Fibroblast of lung (primary cell): ENCODE data around the gene INSRR. TPM values are rescaled to one million over a fixed set of nuclear protein-coding genes. Genes with fewer than 3 reads are reported as not detected.

Experiments used
- DNase-seq, 2 donors: peaks; one replicate each; pipeline versions ENCODE4 v3.0.0 to v3.0.0-alpha.2; 2010; ENCODE audit warnings: low read depth in 2 of 2
- H2AFZ ChIP-seq: 2 replicates; pipeline ENCODE4 v1.5.1; 2012; ENCODE audit warnings: low read length, control low read depth, inconsistent platforms
- H3K27ac ChIP-seq: 2 replicates; pipeline ENCODE4 v1.5.1; 2011; ENCODE audit warnings: low read length, control low read depth; ENCODE audit not compliant: insufficient read depth
- H3K27me3 ChIP-seq: 2 replicates; pipeline ENCODE4 v1.5.1; 2011; ENCODE audit warnings: mild to moderate bottlenecking, low read length; ENCODE audit not compliant: control insufficient read depth, insufficient read depth
- H3K36me3 ChIP-seq: 2 replicates; pipeline ENCODE4 v1.5.1; 2011; ENCODE audit warnings: low read length; ENCODE audit not compliant: control insufficient read depth, insufficient read depth
- H3K4me1 ChIP-seq: 2 replicates; pipeline ENCODE4 v1.5.1; 2011; ENCODE audit warnings: low read length; ENCODE audit not compliant: control insufficient read depth, insufficient read depth; ENCODE audit errors: extremely low read depth
- H3K4me2 ChIP-seq: 2 replicates; pipeline ENCODE4 v1.5.1; 2011; ENCODE audit warnings: low read length, control low read depth; ENCODE audit not compliant: insufficient read depth; ENCODE audit errors: extremely low read depth
- H3K4me3 ChIP-seq, 4 experiments: fragments of 200-600 bp in 1 of 4; sonication (generic) in 1 of 4; replicated peaks in 1 of 4; 2 replicates each; pipeline ENCODE4 v1.5.1; 2011 to 2016; ENCODE audit warnings: low read length in 4 of 4, low read depth in 3 of 4, mild to moderate bottlenecking in 3 of 4, control low read depth in 2 of 4, inconsistent platforms in 1 of 4, mixed read lengths in 1 of 4; ENCODE audit not compliant: insufficient read depth in 1 of 4; ENCODE audit errors: control extremely low read depth in 1 of 4
- H3K79me2 ChIP-seq: 2 replicates; pipeline ENCODE4 v1.5.1; 2012; ENCODE audit warnings: mild to moderate bottlenecking, low read length, inconsistent platforms; ENCODE audit not compliant: control insufficient read depth, insufficient read depth
- H3K9ac ChIP-seq: 2 replicates; pipeline ENCODE4 v1.5.1; 2011; ENCODE audit warnings: mild to moderate bottlenecking, low read length, control low read depth; ENCODE audit not compliant: insufficient read depth
- H3K9me3 ChIP-seq: 2 replicates; pipeline ENCODE4 v1.5.1; 2012; ENCODE audit warnings: low read depth, low read length; ENCODE audit not compliant: control insufficient read depth, insufficient read depth
- H4K20me1 ChIP-seq: 2 replicates; pipeline ENCODE4 v1.5.1; 2011; ENCODE audit warnings: low read length; ENCODE audit not compliant: control insufficient read depth, insufficient read depth; ENCODE audit errors: extremely low read depth
- EZH2 ChIP-seq: IDR thresholded peaks from 2 replicates; pipeline ENCODE4 v1.5.1; 2012; ENCODE audit warnings: low read length, control low read depth, mild to moderate bottlenecking; ENCODE audit errors: missing control alignments
- polyA plus RNA-seq, 2 donors: library from polyadenylated mRNA; depleted of rRNA in 1 of 2; stranded (reverse) in 1 of 2; unstranded in 1 of 2; fragments of >200 nt; gene quantifications; 2 replicates each; pipeline ENCODE4 v1.2.1, GENCODE V29; 2011 to 2012; ENCODE audit warnings: missing spikeins in 1 of 2
- total RNA-seq: library from RNA; depleted of rRNA; stranded (reverse); fragments of >200 nt; gene quantifications from 2 replicates; pipeline ENCODE4 v1.2.1, GENCODE V29; 2014
- TF ChIP-seq, protein P1 (sequence below), 2 donors: IDR thresholded peaks in 1 of 2; conservative IDR thresholded peaks in 1 of 2; 1 replicate in 1 of 2; 2 replicates in 1 of 2; pipeline ENCODE4 v1.5.1; 2011 to 2012; ENCODE audit warnings: low read length in 2 of 2, control low read depth in 1 of 2, inconsistent platforms in 1 of 2, low read depth in 1 of 2, mild to moderate bottlenecking in 1 of 2

The INSRR gene
- total and polyA plus RNA-seq, 2 donors (not counting 1 experiment from before 2014, with no cell fraction given), result not detected

DNA sequence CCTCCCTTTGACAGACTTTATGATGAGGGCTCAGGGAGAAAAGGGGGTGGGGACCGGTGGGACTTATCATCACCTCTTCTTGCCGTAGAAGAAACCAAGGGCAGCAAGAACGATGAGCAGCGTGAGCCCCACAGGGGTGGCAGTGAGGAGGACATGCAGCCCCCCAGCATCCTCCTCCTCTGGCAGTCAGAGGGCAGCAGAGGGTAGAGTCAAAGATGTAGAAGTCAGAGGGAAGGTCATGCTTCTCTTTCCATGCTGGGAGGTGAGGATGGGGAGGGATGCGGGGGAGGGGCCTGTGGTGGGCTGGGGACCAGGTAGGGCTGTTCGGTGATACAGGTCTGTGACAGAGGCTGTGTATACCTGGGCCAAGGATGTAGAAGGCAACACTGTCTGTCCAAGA, 14.8 kb downstream of the INSRR start:
- H4K20me1 ChIP-seq, result no peaks in the 10 kb centered on the region
- H3K36me3 ChIP-seq, result no peaks in the 10 kb centered on the region
- no peak overlapping the region for H3K27ac ChIP-seq
- no peak overlapping the region for H3K4me2 ChIP-seq
- TF ChIP-seq EZH2, result no peak
- TF ChIP-seq, protein P1, sequence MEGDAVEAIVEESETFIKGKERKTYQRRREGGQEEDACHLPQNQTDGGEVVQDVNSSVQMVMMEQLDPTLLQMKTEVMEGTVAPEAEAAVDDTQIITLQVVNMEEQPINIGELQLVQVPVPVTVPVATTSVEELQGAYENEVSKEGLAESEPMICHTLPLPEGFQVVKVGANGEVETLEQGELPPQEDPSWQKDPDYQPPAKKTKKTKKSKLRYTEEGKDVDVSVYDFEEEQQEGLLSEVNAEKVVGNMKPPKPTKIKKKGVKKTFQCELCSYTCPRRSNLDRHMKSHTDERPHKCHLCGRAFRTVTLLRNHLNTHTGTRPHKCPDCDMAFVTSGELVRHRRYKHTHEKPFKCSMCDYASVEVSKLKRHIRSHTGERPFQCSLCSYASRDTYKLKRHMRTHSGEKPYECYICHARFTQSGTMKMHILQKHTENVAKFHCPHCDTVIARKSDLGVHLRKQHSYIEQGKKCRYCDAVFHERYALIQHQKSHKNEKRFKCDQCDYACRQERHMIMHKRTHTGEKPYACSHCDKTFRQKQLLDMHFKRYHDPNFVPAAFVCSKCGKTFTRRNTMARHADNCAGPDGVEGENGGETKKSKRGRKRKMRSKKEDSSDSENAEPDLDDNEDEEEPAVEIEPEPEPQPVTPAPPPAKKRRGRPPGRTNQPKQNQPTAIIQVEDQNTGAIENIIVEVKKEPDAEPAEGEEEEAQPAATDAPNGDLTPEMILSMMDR (conservative IDR thresholded peaks at IDR 0.05 in 1 of 2, IDR thresholded peaks at IDR 0.05 in 1 of 2; ENCODE audit: low read depth in 1 of 2, low read length in 2 of 2), result no peak
- no peak overlapping the region for H3K9ac ChIP-seq
- H3K4me3 ChIP-seq, result no peak overlapping the region
- DNase-seq, result no peak
- no peaks in the 10 kb centered on the region for H3K79me2 ChIP-seq
- H2AFZ ChIP-seq, result no peak overlapping the region
- H3K9me3 ChIP-seq, result no peaks in the 10 kb centered on the region
- H3K27me3 ChIP-seq, result peaks cover 51% of the 10 kb centered on the region
- H3K4me1 ChIP-seq, result no peaks in the 10 kb centered on the region

DNA sequence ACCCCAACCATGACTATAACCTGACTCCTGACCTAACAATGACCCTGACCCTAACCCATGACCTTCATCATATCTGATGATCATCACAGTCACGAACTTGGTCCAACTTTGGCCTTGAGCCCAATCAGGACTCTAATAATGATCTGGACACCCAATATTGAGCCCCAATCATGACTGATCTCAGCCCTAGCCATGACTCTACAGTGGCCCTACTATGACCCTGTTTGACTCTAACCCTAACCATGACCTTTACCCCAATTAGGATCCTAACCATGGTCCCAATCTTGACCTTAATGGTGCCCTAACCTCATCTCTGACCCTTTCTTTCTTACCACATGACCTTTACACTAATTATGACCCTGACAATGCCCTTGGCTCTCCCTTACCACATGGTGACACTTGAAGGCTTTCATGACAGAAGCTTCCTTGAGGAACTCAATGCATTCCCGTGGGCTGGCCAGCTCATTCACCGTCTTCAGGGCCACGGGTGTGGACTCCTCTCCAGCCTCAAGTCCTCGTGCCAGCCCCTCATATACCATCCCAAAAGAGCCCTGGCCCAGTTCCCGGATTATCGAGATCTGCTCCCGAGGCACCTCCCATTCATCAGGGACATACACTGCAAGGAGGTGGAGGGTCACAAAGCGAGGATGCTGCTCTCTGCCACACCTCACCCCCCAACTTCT, 16.2 kb downstream of the INSRR start:
- no peaks in the 10 kb centered on the region for H3K9me3 ChIP-seq
- no peak overlapping the region for H3K4me2 ChIP-seq
- no peak overlapping the region for H3K9ac ChIP-seq
- H2AFZ ChIP-seq, result no peak overlapping the region
- no peaks in the 10 kb centered on the region for H4K20me1 ChIP-seq
- peak; percentile 41 for TF ChIP-seq EZH2
- TF ChIP-seq, protein P1 (conservative IDR thresholded peaks at IDR 0.05 in 1 of 2, IDR thresholded peaks at IDR 0.05 in 1 of 2; ENCODE audit: low read depth in 1 of 2, low read length in 2 of 2), result no peak
- H3K4me1 ChIP-seq, result no peaks in the 10 kb centered on the region
- no peak for DNase-seq
- no peak overlapping the region for H3K4me3 ChIP-seq
- peaks cover 41% of the 10 kb centered on the region for H3K27me3 ChIP-seq
- H3K79me2 ChIP-seq, result no peaks in the 10 kb centered on the region
- H3K27ac ChIP-seq, result no peak overlapping the region
- H3K36me3 ChIP-seq, result no peaks in the 10 kb centered on the region

DNA sequence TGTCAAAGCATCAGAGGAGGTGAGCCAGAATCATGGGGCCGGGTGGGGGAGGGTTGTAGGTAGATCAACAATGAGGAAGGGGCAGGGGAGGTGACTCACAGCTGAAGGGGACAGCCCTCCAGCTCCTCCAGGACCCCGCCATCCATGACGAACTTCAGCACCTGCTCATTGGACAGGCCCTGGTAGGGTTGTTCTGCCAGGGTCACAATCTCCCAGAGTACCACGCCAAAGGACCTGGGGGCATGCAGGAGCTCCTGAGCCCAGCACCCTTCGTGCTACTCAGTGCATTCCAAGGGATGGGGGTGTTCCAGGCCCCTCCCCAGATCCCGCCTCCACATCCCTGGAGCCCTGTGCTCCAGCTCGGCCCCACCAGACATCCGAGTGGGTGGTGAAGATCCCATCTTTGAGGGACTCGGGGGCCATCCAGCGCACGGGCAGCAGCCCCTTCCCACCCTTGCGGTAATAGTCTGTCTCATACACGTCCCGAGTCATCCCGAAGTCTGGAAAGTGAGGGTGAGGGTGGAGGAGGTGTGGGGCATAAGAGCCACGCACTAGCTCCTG, 17.5 kb downstream of the INSRR start:
- Histone ChIP-seq H3K4me2 (no peak overlapping the region), H3K9me3 (no peaks in the 10 kb centered on the region), H3K27ac (no peak overlapping the region), H3K4me3 (no peak overlapping the region), H3K9ac (no peak overlapping the region), H2AFZ (no peak overlapping the region), H3K36me3 (no peaks in the 10 kb centered on the region), H4K20me1 (peaks cover 2% of the 10 kb centered on the region), H3K79me2 (no peaks in the 10 kb centered on the region), H3K27me3 (peaks cover 43% of the 10 kb centered on the region), H3K4me1 (no peaks in the 10 kb centered on the region)
- DNase-seq, result no peak
- TF ChIP-seq, protein P1 (conservative IDR thresholded peaks at IDR 0.05 in 1 of 2, IDR thresholded peaks at IDR 0.05 in 1 of 2; ENCODE audit: low read depth in 1 of 2, low read length in 2 of 2), result no peak
- TF ChIP-seq EZH2, result no peak
